Choroid plexus epithelial cell (primary cell): ENCODE data around the gene ZMIZ1.
A peak's percentile ranks its signal among the peaks of the same experiment; 100 is the strongest.

Experiments
- DNase-seq: peaks from one replicate; pipeline ENCODE4 v3.0.0-alpha.2; 2010; ENCODE audit warnings: low read depth
- H3K4me3 ChIP-seq: 2 replicates; pipeline ENCODE4 v1.5.1; 2011; ENCODE audit warnings: low read depth, mild to moderate bottlenecking, control low read depth, low read length, moderate library complexity
- CTCF ChIP-seq: conservative IDR thresholded peaks from 2 replicates; pipeline ENCODE4 v1.5.1; 2011; ENCODE audit warnings: low read depth, mild to moderate bottlenecking, control low read depth, inconsistent platforms, low read length, moderate library complexity

The ZMIZ1 gene

GRCh38 chr10:79089632-79090031 lies 20.9 kb downstream of the ZMIZ1 start:
- no peak for DNase-seq
- H3K4me3 ChIP-seq = no peak overlapping the region
- TF ChIP-seq CTCF = no peak

- H3K4me3 ChIP-seq = no peak overlapping the region
- TF ChIP-seq CTCF = no peak
- peak; percentile 43 for DNase-seq
Measured at GRCh38 chr10:79090134-79090803, 21.5 kb downstream of the ZMIZ1 start.

- H3K4me3 ChIP-seq = no peak overlapping the region
Measured at GRCh38 chr10:79092292-79092896, 23.6 kb downstream of the ZMIZ1 start.

GRCh38 chr10:79093658-79094411 lies 25.1 kb downstream of the ZMIZ1 start:
- no peak overlapping the region for H3K4me3 ChIP-seq
- peak; percentile 82 for DNase-seq
- no peak for TF ChIP-seq CTCF

More at GRCh38 chr10:79092292-79092896, 23.6 kb downstream of the ZMIZ1 start:
- no peak for DNase-seq
- TF ChIP-seq CTCF = no peak

- TF ChIP-seq CTCF = no peak
- DNase-seq = no peak
Measured at GRCh38 chr10:79094412-79095175, 25.8 kb downstream of the ZMIZ1 start.

GRCh38 chr10:79095316-79095715 lies 26.6 kb downstream of the ZMIZ1 start:
- no peak overlapping the region for H3K4me3 ChIP-seq
- TF ChIP-seq CTCF = no peak
- DNase-seq = no peak

More at GRCh38 chr10:79094412-79095175, 25.8 kb downstream of the ZMIZ1 start:
- no peak overlapping the region for H3K4me3 ChIP-seq
